Stimulated activated naive B cell treated with anti-CD40 and anti-IgM and Interleukin-4, amounts not matched to agents 10 μg/mL and 1 μg/mL and 100 μg/mL, for 72 hours (primary cell): ENCODE results near the gene TSC22D1.

Experiments used
- ATAC-seq, 2 donors: fragments of 150-1000 bp; cut with Tn5 transposase; replicated peaks; 2 replicates each; pipeline ENCODE4 v1.10.0; 2021; ENCODE audit warnings: moderate library complexity in 1 of 2
- DNase-seq: peaks from one replicate; pipeline ENCODE4 v3.0.0; 2021
- H3K27ac Mint-ChIP-seq: one replicate; pipeline ENCODE4 v1.8.0; 2022; ENCODE audit warnings: mild to moderate bottlenecking, mixed read lengths
- H3K27me3 Mint-ChIP-seq, 2 donors: one replicate each; pipeline ENCODE4 v1.8.0; 2022; ENCODE audit warnings: mixed read lengths in 2 of 2
- H3K36me3 Mint-ChIP-seq, 2 donors: one replicate each; pipeline ENCODE4 v1.8.0; 2022; ENCODE audit warnings: mixed read lengths in 2 of 2, mild to moderate bottlenecking in 1 of 2
- H3K4me1 Mint-ChIP-seq, 2 donors: one replicate each; pipeline ENCODE4 v1.8.0; 2022; ENCODE audit warnings: mixed read lengths in 2 of 2, mild to moderate bottlenecking in 1 of 2
- H3K4me3 Mint-ChIP-seq, 2 donors: one replicate each; pipeline ENCODE4 v1.8.0; 2022; ENCODE audit warnings: mild to moderate bottlenecking in 2 of 2, mixed read lengths in 2 of 2, moderate library complexity in 1 of 2
- H3K9me3 Mint-ChIP-seq, 2 donors: one replicate each; pipeline ENCODE4 v1.8.0; 2022; ENCODE audit warnings: mixed read lengths in 2 of 2, mild to moderate bottlenecking in 1 of 2

Gene TSC22D1

DNA sequence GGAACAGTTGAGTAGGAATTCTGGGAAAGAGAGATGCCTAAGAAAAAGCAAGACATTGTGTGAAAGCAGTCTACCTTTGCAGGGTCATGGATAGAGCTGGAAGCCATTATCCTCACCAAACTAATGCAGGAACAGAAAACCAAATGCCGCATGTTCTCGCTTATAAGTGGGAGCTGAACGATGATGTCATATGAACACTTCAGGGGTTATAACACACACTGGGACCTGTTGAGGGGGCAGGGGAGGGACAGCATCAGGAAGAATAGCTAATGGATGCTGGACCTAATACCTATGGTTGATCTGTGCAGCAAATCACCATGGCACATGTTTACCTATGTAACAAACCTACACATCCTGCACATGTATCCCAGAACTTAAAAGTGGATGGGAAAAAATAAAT lies 69.9 kb downstream of the TSC22D1 start:
- ATAC-seq (no peak), DNase-seq (no peak)
- Mint-ChIP-seq H3K4me1 (no peaks in the 10 kb centered on the region), H3K27me3 (no peaks in the 10 kb centered on the region), H3K4me3 (no peak overlapping the region), H3K36me3 (no peaks in the 10 kb centered on the region), H3K27ac (no peak overlapping the region), H3K9me3 (no peaks in the 10 kb centered on the region)

DNA sequence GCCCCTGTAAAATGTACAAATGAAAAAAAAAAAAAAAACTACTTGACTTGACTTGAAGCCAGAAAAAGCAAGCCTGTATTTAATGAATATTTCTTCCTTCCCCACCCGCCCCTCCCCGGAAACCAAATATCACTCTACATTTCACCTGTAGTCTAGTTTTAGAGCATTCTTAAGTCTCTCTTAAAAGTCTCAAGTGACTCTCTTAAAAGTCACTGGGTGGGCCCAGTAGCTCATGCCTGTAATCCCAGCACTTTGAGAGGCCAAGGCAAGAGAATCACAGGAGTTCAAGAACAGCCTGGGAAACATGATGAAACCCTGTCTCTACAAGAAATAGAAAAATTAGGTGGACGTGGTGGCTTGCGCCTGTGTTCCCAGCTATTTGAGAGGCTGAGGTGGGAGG lies 72.0 kb downstream of the TSC22D1 start:
- H3K9me3 Mint-ChIP-seq, result no peaks in the 10 kb centered on the region
- no peak overlapping the region for H3K27ac Mint-ChIP-seq
- ATAC-seq (no peak), DNase-seq (no peak)
- H3K4me3 Mint-ChIP-seq, result no peak overlapping the region
- no peaks in the 10 kb centered on the region for H3K36me3 Mint-ChIP-seq
- H3K4me1 Mint-ChIP-seq, result no peaks in the 10 kb centered on the region
- H3K27me3 Mint-ChIP-seq, result no peaks in the 10 kb centered on the region

DNA sequence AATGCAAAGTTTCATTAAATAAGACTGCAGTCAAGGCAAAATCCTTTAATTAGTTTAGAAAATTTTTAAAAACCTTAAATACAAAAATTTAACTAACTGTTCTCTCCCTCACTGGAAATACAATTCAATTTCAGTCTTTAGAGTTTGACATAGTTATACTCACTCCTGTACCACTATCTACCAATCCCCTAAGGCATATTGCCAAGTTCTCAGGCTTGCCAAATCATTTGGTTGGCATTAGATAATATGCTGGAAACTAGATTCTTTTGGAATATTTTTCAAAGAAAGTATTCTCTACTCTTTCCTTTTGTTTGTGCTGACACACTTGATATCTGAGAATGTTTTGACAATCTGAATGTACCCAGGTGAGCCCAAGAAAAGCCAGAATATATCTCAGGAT lies 77.2 kb downstream of the TSC22D1 start:
- Mint-ChIP-seq H3K9me3 (peaks cover 3 to 6% of the 10 kb centered on the region in 2 donors), H3K4me3 (no peak overlapping the region), H3K36me3 (peaks cover 6 to 10% of the 10 kb centered on the region in 2 donors), H3K4me1 (peaks cover 0 to 5% of the 10 kb centered on the region in 2 donors), H3K27me3 (no peaks in the 10 kb centered on the region), H3K27ac (no peak overlapping the region)
- DNase-seq (no peak), ATAC-seq (no peak)

DNA sequence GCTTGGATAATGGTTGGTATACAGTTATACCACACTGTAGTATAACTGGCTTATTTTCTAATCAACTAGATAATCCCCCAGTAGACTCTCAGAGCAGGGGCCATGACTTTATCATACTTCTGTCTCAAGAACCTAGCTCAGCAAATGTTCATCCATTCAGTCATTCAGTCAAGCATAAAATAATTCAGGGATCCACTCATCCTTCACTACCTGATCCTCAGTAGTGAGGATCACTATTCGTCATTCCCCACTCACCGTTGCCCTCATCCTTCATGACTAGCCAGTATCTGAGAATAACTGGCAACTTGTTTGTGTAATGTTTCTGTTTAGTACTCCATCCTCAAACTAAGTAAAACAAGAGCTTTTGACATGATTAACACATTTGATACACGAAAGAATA lies 77.6 kb downstream of the TSC22D1 start:
- DNase-seq (no peak), ATAC-seq (no peak)
- Mint-ChIP-seq H3K36me3 (peaks cover 6 to 10% of the 10 kb centered on the region in 2 donors), H3K4me3 (no peak overlapping the region), H3K27ac (no peak overlapping the region), H3K9me3 (peaks cover 3 to 6% of the 10 kb centered on the region in 2 donors), H3K27me3 (no peaks in the 10 kb centered on the region), H3K4me1 (peaks cover 0 to 5% of the 10 kb centered on the region in 2 donors)

DNA sequence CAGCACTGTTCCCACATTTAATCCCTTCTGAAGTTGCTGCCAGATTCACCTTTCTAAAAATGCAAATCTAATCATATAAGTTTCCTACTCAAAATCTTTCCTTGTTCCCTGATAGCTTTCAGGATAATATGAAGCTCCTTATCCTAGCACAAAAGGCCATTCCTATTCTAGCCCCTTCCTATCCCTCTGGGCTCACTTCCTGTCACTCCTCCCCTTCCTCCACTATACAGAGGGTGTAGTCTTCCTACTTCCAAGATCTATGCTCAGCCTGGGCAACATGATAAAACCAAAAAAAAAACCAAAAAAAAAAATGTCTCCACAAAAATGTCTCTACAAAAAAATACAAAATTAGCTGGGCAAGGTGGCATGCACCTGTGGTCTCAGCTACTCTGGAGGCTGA lies 78.3 kb downstream of the TSC22D1 start:
- Mint-ChIP-seq H3K9me3 (peaks cover 3 to 6% of the 10 kb centered on the region in 2 donors), H3K4me1 (peaks cover 1 to 8% of the 10 kb centered on the region in 2 donors), H3K36me3 (peaks cover 6 to 10% of the 10 kb centered on the region in 2 donors), H3K4me3 (no peak overlapping the region), H3K27ac (no peak overlapping the region), H3K27me3 (no peaks in the 10 kb centered on the region)
- ATAC-seq (no peak), DNase-seq (no peak)

DNA sequence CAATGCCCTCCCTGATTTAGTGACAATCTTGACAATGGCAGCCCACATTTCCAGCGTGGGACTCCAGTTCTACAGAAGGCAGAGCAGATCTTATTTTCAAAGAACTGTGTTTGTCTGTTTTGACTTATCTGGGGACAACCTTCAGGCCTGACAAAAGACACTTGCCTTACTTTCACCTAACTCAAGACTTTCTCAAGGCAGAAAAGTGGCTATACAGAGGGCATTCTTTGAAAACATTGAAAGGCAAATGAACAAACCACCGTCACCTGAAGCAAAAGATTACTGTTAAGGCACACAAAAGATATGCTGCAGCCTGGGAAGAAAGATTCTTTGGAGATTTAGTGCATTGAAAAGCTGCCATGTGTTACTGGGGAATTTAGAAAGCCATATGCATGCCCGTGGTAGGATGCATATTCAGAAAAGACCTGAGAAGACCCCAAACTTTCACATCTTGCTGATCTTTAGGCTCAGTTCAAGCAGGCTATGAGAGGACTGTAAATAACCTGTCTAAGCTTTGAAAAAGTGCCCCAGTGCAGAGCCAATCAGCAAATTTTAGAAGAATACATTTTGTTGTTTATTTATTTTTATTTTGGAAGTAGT lies 82.8 kb downstream of the TSC22D1 start:
- DNase-seq, result no peak
- H3K9me3 Mint-ChIP-seq, result peaks cover 3 to 6% of the 10 kb centered on the region in 2 donors
- ATAC-seq, result no peak
- H3K4me3 Mint-ChIP-seq, result no peak overlapping the region
- no peak overlapping the region for H3K27ac Mint-ChIP-seq
- peaks cover 6 to 10% of the 10 kb centered on the region in 2 donors for H3K36me3 Mint-ChIP-seq
- no peaks in the 10 kb centered on the region for H3K27me3 Mint-ChIP-seq
- H3K4me1 Mint-ChIP-seq, result peaks cover 2 to 10% of the 10 kb centered on the region in 2 donors

DNA sequence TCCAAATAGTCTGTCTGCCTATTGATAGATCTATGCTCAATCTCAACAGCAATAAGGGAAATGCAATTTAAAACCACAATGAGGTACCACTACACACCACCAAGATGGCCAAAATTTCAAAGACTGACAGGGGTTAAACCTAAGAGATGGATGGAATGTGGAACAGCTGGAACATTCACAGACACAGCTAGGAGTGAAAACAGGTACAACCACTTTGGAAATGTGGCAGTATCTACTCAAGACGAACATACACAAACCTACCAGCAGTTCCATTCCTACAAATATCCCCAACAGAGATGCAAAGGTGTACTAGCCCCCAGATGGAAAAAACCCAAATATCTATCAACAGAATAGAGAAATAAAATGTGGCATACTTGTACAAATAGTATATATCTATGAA lies 86.4 kb downstream of the TSC22D1 start:
- peaks cover 4% of the 10 kb centered on the region in 2 donors for H3K36me3 Mint-ChIP-seq
- H3K4me3 Mint-ChIP-seq, result no peak overlapping the region
- peaks cover 5 to 11% of the 10 kb centered on the region in 2 donors for H3K4me1 Mint-ChIP-seq
- no peak overlapping the region for H3K27ac Mint-ChIP-seq
- ATAC-seq (no peak), DNase-seq (no peak)
- peaks cover 1 to 3% of the 10 kb centered on the region in 2 donors for H3K9me3 Mint-ChIP-seq
- no peaks in the 10 kb centered on the region for H3K27me3 Mint-ChIP-seq

DNA sequence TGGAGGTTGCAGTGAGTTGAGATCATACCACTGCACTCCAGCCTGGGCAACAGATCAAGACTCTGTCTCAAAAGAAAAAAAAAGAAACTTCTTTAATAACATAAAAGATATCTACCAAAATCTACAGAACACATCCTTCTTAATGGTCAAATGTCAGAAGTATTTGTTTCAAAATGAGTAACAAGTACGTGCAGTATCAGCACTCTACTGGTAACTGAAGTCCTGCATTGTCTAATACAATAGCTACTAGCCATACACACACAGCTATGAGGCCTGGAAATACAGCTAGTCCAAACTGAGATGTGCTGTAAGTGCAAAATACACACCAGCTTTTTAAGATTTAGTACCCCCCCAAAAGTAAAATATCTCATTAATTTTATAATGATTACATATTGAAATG lies 88.1 kb downstream of the TSC22D1 start:
- Mint-ChIP-seq H3K36me3 (no peaks in the 10 kb centered on the region), H3K4me1 (peaks cover 8 to 16% of the 10 kb centered on the region in 2 donors), H3K9me3 (no peaks in the 10 kb centered on the region), H3K4me3 (no peak overlapping the region), H3K27ac (no peak overlapping the region), H3K27me3 (no peaks in the 10 kb centered on the region)
- no peak for DNase-seq
- no peak for ATAC-seq

DNA sequence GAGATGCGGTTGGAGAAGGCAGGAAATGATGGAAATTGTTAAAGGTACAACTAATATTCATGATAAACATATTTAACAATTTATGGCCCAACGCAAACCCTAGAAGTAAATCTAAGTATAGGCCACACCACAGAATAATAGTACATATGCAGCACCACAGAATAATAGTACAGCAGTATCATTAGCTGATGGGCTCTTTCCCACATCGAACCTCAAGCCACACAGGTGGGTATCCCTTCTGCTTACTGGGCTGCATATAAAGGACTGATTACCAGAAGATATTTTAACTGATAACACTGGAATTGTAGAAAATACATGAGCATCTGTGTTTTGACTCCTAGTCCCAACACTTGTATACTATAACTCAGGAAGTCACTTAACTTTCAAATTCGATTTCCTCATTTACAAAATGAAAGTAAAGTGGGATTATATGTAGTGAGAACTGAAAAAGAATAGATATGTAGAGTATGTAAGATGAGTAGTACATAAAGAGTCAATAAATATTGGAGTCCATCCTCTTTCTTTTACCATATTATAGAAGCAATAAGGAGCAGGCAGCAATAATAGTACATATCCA lies 91.5 kb downstream of the TSC22D1 start:
- ATAC-seq, result peak; percentile 34 to 39
- no peak for DNase-seq
- Mint-ChIP-seq H3K27me3 (no peaks in the 10 kb centered on the region), H3K4me3 (peak overlapping the region; percentile 5 to 69), H3K27ac (no peak overlapping the region), H3K36me3 (no peaks in the 10 kb centered on the region), H3K4me1 (peaks cover 12 to 23% of the 10 kb centered on the region in 2 donors), H3K9me3 (no peaks in the 10 kb centered on the region)

DNA sequence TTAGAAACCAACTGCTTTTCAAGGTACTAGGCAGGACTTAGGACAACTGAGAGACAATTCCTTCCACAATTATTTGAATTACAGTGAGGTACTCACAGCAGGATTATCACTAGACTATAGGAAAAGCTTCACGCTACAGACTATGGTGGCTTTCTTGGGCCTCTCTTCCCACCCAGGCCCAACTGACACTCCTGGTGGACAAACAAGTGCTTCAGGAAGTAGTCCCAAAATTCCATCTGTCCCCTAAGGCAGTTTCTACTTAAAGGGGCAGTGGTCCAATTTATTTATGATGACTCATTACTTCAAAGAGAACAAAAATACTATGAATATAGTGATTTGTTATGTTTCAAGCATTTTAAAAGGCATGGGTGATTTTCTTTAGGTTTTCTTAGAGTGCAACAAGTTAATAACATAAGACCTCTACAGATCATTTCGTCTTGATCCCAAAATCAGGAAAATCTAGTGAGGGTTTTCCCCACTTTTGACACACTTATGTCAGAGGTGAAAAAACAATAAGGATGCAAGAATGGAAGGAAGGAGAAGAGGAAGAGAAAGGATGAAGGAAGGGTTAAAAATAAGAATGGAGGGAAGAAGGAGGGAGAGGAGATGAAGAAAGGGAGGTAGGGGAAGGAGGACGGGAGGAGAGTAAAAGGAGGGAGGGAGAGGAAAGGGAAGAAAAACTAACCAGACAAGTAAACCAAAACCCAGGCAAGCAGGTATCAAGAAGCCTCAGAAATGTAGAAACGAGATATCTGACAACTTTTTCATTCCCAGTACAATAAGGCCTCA lies 101.8 kb downstream of the TSC22D1 start:
- no peaks in the 10 kb centered on the region for H3K4me1 Mint-ChIP-seq
- no peak for ATAC-seq

DNA sequence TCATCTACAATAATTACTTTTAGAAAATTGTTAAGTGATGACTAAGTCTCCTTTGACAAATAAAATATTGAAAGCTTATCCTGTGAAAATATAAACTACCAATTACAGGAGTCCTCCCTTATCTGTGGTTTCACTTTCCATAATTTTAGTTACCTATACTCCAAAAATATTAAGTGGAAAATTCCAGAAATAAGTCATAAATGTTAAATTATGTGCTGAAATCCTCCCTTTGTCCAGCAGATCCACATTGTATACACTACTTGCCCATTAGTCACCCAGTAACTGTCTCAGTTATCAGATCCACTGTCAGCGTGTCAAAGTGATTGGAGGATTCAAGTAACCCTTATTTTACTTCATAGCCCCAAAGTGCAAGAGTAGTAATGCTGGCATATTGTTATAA lies 104.4 kb downstream of the TSC22D1 start:
- H3K36me3 Mint-ChIP-seq, result no peaks in the 10 kb centered on the region
- no peaks in the 10 kb centered on the region for H3K9me3 Mint-ChIP-seq
- no peaks in the 10 kb centered on the region for H3K27me3 Mint-ChIP-seq
- DNase-seq, result no peak
- no peak overlapping the region for H3K27ac Mint-ChIP-seq
- no peaks in the 10 kb centered on the region for H3K4me1 Mint-ChIP-seq
- H3K4me3 Mint-ChIP-seq, result no peak overlapping the region
- no peak for ATAC-seq

More for the DNA sequence above, 101.8 kb downstream of the TSC22D1 start:
- no peaks in the 10 kb centered on the region for H3K36me3 Mint-ChIP-seq
- no peaks in the 10 kb centered on the region for H3K27me3 Mint-ChIP-seq
- no peak overlapping the region for H3K4me3 Mint-ChIP-seq
- H3K9me3 Mint-ChIP-seq, result no peaks in the 10 kb centered on the region
- H3K27ac Mint-ChIP-seq, result no peak overlapping the region
- no peak for DNase-seq

DNA sequence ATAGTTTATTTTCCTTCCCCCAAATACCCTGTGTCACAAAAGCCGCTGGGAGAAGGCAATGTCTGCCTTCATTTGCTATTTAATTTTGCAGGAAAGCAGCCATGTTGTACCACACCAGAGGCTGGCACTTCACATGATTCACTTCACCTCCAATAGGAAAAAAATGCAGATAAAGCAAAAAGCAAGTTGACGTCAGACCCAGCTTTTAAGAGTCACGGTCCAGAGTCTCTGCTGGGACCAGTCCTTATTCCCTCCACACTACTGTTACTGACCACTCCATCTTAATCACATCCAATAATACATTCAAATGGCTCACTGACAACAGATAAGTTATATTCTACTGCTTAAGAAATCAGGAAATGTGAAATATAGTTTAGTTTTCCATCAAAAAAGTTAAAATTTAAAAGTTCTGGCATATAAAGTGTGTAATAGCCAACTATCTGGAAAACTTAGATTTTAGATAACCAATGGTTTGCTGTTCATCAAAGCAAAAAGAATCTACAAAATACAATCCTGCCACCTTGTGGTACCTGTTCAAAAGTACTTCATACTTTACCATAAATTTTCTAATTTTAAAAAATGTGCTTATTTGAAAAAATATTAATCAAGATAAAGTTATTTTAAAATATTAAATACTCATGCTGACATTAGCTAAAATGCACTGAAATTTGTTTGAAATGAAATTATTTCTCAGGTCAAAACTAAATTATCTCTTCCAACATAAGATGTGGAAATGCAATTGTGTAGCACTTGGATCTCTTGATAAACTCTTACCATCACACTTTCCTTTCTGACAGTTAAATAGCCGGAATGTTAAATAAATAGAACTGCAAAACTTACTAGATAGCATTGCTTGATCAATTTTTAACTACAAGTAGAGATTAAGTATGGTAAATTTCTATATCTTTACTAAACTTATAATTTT lies 105.2 kb downstream of the TSC22D1 start:
- Mint-ChIP-seq H3K36me3 (no peaks in the 10 kb centered on the region), H3K27me3 (no peaks in the 10 kb centered on the region), H3K4me3 (no peak overlapping the region), H3K9me3 (no peaks in the 10 kb centered on the region), H3K4me1 (no peaks in the 10 kb centered on the region), H3K27ac (no peak overlapping the region)
- DNase-seq (no peak), ATAC-seq (no peak)

DNA sequence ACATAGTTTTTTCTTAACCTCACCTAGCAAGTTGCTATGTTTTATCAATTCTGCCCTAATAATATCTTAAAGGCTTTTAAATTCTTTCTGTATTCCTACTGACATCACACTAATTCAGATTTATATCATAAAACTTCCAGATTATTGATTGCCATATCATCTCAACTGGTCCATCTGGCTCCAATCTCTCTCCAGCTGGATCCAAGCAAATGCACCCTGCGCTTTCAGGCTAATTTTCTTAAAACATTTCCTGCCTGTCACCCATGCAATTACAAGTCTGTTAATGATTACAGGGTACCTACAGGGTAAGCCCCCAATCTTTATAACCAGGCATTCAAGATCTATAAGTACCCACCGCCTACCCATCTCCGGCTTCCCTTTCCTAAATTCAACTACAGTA lies 107.3 kb downstream of the TSC22D1 start:
- Mint-ChIP-seq H3K9me3 (no peaks in the 10 kb centered on the region), H3K4me3 (no peak overlapping the region), H3K36me3 (no peaks in the 10 kb centered on the region), H3K27ac (no peak overlapping the region), H3K27me3 (no peaks in the 10 kb centered on the region), H3K4me1 (no peaks in the 10 kb centered on the region)
- DNase-seq (no peak), ATAC-seq (no peak)

DNA sequence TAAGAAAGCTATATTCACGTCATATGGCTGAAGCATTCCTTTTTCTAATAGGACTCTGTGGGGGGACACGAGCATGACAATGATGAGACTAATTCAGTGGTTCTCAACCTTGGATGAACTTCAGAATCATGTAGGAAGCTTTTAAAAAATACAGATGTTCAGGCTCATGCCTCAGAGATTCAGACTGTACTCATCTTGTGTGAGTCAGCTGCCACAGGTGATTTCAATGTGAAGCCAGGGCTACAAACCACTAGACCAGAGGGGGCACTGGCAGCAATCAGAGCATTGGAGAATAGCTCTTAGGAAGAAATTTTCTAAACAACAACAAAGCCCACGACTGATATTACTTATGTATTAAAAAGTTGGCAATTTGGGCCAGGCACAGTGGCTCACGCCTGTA lies 110.8 kb downstream of the TSC22D1 start:
- H3K4me1 Mint-ChIP-seq, result no peaks in the 10 kb centered on the region
- no peaks in the 10 kb centered on the region for H3K27me3 Mint-ChIP-seq
- no peak for DNase-seq
- no peak overlapping the region for H3K27ac Mint-ChIP-seq
- H3K9me3 Mint-ChIP-seq, result no peaks in the 10 kb centered on the region
- H3K36me3 Mint-ChIP-seq, result no peaks in the 10 kb centered on the region
- no peak for ATAC-seq
- no peak overlapping the region for H3K4me3 Mint-ChIP-seq
